AG04450 (cell line): Measurements from ENCODE around the gene OR52N4. TPM values are rescaled to one million over a fixed set of nuclear protein-coding genes. Genes with fewer than 3 reads are reported as not detected.
A peak's percentile ranks its signal among the peaks of the same experiment; 100 is the strongest.

Experiments used
- CTCF ChIA-PET: fragments of 300-600, 350-600 bp; formaldehyde crosslinking; extraction: SDS; loops from one replicate; lab custom pipeline; 2022; ENCODE audit warnings: antibody characterized with exemption, inconsistent platforms; lab: Charles Lee
- POLR2A ChIA-PET: fragments of 350-600 bp; formaldehyde crosslinking; extraction: SDS; loops from one replicate; lab custom pipeline; 2021; ENCODE audit warnings: antibody characterized with exemption, inconsistent platforms; lab: Yijun Ruan, JAX
- DNase-seq: peaks from one replicate; pipeline ENCODE4 v3.0.0-alpha.2; 2011; ENCODE audit warnings: low read depth, low spot score
- H3K27ac ChIP-seq: one replicate; pipeline ENCODE4 v1.5.1; 2012; ENCODE audit warnings: low read depth, low read length, control low read depth
- H3K27me3 ChIP-seq: one replicate; pipeline ENCODE4 v1.6.0; 2012; ENCODE audit warnings: low read length; ENCODE audit not compliant: control insufficient read depth, insufficient read depth
- H3K4me3 ChIP-seq: 2 replicates; pipeline ENCODE4 v1.5.1; 2011; ENCODE audit warnings: mild to moderate bottlenecking, low read depth, low read length, control low read depth
- H3K9me3 ChIP-seq: 2 replicates; pipeline ENCODE4 v1.5.1; 2012; ENCODE audit warnings: low read length; ENCODE audit not compliant: control insufficient read depth, insufficient read depth
- polyA plus RNA-seq: library from polyadenylated mRNA; depleted of rRNA; stranded (reverse); fragments of >200 nt; gene quantifications from 2 replicates; pipeline ENCODE4 v1.2.3, GENCODE V29; 2011
- TF ChIP-seq, protein P1 (sequence below): IDR thresholded peaks from 2 replicates; pipeline ENCODE4 v1.5.1; 2011; ENCODE audit warnings: low read depth, low read length, control low read depth, inconsistent platforms

OR52N4 gene
- polyA plus RNA-seq, 1 experiment: not detected

DNA sequence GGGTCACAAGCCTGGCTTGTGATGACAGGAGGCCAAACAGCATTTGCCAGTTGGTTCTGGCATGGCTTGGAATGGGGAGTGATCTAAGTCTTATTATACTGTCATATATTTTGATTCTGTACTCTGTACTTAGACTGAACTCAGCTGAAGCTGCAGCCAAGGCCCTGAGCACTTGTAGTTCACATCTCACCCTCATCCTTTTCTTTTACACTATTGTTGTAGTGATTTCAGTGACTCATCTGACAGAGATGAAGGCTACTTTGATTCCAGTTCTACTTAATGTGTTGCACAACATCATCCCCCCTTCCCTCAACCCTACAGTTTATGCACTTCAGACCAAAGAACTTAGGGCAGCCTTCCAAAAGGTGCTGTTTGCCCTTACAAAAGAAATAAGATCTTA lies 17.0 kb upstream of the OR52N4 start:
- Histone ChIP-seq H3K4me3 (no peak overlapping the region), H3K9me3 (no peaks in the 10 kb centered on the region), H3K27me3 (no peaks in the 10 kb centered on the region), H3K27ac (no peak overlapping the region)
- TF ChIP-seq, protein P1, sequence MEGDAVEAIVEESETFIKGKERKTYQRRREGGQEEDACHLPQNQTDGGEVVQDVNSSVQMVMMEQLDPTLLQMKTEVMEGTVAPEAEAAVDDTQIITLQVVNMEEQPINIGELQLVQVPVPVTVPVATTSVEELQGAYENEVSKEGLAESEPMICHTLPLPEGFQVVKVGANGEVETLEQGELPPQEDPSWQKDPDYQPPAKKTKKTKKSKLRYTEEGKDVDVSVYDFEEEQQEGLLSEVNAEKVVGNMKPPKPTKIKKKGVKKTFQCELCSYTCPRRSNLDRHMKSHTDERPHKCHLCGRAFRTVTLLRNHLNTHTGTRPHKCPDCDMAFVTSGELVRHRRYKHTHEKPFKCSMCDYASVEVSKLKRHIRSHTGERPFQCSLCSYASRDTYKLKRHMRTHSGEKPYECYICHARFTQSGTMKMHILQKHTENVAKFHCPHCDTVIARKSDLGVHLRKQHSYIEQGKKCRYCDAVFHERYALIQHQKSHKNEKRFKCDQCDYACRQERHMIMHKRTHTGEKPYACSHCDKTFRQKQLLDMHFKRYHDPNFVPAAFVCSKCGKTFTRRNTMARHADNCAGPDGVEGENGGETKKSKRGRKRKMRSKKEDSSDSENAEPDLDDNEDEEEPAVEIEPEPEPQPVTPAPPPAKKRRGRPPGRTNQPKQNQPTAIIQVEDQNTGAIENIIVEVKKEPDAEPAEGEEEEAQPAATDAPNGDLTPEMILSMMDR: no peak
- POLR2A ChIA-PET: no interaction called here
- CTCF ChIA-PET: no interaction called here
- peak; percentile 2 for DNase-seq

DNA sequence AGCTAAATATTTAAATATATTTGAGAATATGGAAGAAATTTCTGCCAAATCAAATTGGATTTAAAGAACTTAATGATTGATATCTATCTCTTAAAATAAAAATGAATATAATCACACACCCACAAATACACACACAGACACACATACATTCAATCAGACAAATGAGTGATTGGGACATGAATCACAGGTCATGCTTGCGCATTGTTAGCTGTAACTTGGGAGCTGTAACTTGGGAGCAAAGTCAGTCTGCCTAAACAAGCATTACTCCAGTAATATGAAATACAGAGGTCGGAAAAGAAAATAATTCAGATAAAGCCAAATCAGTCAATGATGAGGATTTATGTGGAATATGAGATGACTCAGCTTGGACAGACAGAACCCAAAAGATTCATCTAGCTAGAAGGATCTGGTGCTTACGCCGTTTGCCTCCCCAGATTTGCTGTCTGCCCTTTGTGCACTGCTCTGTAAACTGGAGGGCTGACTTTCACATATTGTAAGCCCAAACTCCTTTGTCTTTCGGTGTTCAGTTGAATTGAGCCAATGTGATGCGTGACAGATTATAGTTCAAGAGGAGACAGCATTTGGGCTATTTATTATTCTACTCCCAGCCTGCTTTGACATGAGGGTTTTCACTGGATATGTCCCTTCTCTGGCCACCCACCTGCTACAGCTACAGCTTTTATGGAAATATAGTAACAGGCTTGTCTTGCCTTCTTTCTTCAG lies 16.2 kb upstream of the OR52N4 start:
- Histone ChIP-seq H3K4me3 (no peak overlapping the region), H3K27ac (no peak overlapping the region), H3K9me3 (no peaks in the 10 kb centered on the region), H3K27me3 (no peaks in the 10 kb centered on the region)
- no peak for DNase-seq
- ChIA-PET CTCF (no interaction called here), POLR2A (no interaction called here)
- TF ChIP-seq, protein P1: no peak

DNA sequence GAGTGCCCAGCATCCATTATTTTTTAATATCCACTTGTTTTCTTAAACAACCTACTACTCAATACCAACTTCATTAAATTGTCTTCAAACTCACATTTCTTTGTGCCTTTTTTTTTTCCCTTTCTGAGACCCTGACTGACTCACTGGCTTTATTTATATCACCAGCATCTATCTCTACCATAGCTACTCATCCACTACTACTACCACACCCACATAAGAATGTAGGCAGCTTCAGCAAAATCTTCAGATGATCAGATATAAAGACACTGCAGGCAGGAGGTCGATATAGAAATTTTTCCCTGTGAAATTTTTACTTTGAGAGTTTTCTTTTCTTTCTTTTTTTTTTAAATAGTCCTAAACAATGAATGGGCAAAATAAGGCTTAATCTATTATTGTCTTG lies 15.6 kb upstream of the OR52N4 start:
- H3K9me3 ChIP-seq: no peaks in the 10 kb centered on the region
- no peak for DNase-seq
- H3K27ac ChIP-seq: no peak overlapping the region
- H3K27me3 ChIP-seq: no peaks in the 10 kb centered on the region
- CTCF ChIA-PET: no interaction called here
- H3K4me3 ChIP-seq: no peak overlapping the region
- TF ChIP-seq, protein P1: no peak
- POLR2A ChIA-PET: no interaction called here

DNA sequence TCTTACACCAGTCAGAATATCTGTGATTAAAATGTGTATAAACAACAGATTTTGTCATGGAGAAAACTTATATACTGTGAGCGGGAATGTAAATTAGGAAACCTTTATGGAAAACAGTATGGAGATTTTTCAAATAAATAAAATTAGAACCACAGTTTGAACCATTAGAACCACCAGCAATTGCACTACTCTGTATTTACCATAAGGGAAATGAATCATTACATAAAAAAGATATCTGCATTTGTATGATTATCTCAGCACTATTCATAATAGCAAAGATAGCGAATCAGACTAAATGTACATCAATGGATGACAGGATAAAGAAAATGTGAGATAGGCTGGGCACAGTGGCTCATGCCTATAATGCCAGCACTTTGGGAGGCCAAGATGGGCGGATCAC lies 7.4 kb upstream of the OR52N4 start:
- Histone ChIP-seq H3K9me3 (no peaks in the 10 kb centered on the region), H3K4me3 (no peak overlapping the region), H3K27me3 (no peaks in the 10 kb centered on the region), H3K27ac (no peak overlapping the region)
- CTCF ChIA-PET: no interaction called here
- no peak for DNase-seq
- POLR2A ChIA-PET: no interaction called here
- TF ChIP-seq, protein P1: no peak

DNA sequence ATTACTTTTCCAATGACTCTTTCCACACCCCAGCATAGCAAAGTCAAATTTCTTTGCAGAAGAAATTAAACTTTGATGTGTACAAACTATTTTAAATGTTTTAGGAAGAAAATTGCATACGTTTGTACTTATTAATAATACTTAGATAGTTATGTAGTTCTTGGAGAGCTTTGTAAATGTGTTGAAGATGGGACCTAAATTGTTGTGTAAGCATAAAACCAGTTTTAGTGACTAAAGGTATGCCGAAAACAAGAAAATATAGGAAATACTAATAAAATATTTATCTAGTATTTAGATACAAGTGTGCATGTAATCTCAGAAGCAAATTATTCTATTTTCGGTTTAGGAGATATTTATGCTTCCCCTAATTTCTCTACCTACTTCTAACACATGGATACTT lies 4.2 kb upstream of the OR52N4 start:
- POLR2A ChIA-PET: no interaction called here
- TF ChIP-seq, protein P1: no peak
- H3K27me3 ChIP-seq: no peaks in the 10 kb centered on the region
- CTCF ChIA-PET: no interaction called here
- H3K4me3 ChIP-seq: no peak overlapping the region
- no peak overlapping the region for H3K27ac ChIP-seq
- H3K9me3 ChIP-seq: no peaks in the 10 kb centered on the region
- no peak for DNase-seq
